Ascending aorta (tissue), 2 donors: ENCODE measurements around the gene REEP6. TPM values are rescaled to one million over a fixed set of nuclear protein-coding genes. Genes with fewer than 3 reads are reported as not detected.

Experiments used
- DNase-seq, 2 donors: peaks; one replicate each; pipeline ENCODE4 v3.0.0-alpha.2; 2019; ENCODE audit warnings: low spot score in 2 of 2
- H3K27ac ChIP-seq, 2 donors: fragments of 200-600 bp; sonication (generic); one replicate each; pipeline ENCODE4 v1.5.1; 2016 to 2017; ENCODE audit warnings: mild to moderate bottlenecking in 1 of 2
- H3K27me3 ChIP-seq: fragments of 200-600 bp; sonication (generic); one replicate; pipeline ENCODE4 v1.5.1; 2017
- H3K36me3 ChIP-seq, 2 donors: fragments of 200-600 bp; sonication (generic); one replicate each; pipeline ENCODE4 v1.5.1; 2016
- H3K4me1 ChIP-seq, 2 donors: fragments of 200-600 bp; sonication (generic); one replicate each; pipeline ENCODE4 v1.5.1; 2016 to 2017; ENCODE audit warnings: mild to moderate bottlenecking in 1 of 2
- H3K4me3 ChIP-seq, 2 donors: fragments of 200-600 bp; sonication (generic); one replicate each; pipeline ENCODE4 v1.5.1; 2016 to 2017; ENCODE audit warnings: mild to moderate bottlenecking in 1 of 2
- H3K9me3 ChIP-seq, 2 donors: fragments of 200-600 bp; sonication (generic); one replicate each; pipeline ENCODE4 v1.5.1; 2016
- CTCF ChIP-seq, 3 experiments: fragments of 200-600 bp in 2 of 3; fragments of 450-650 bp in 1 of 3; sonication (generic) in 2 of 3; IDR thresholded peaks; one replicate each; pipeline ENCODE4 v1.5.1; 2016 to 2019; ENCODE audit warnings: antibody characterized with exemption in 3 of 3, mild to moderate bottlenecking in 1 of 3, moderate library complexity in 1 of 3
- intact Hi-C: fragments of 100-400 bp; cut with DNase I; formaldehyde crosslinking; loops from one replicate; pipeline ENCODE4 v1.15.1; 2023
- total RNA-seq: library from RNA; depleted of rRNA; stranded (reverse); fragments of >200 nt; gene quantifications from one replicate; pipeline ENCODE4 v1.1.0, GENCODE V29; 2016

The REEP6 gene
- total RNA-seq, 1 donor from 2014 or later: 3.2 TPM

GRCh38 chr19:1524287-1524971 is 33.4 kb downstream of the REEP6 start:
- intact Hi-C loops: no loop called here
- H3K4me1 ChIP-seq: no peaks in the 10 kb centered on the region
- H3K36me3 ChIP-seq: no peaks in the 10 kb centered on the region
- no peak overlapping the region for H3K27ac ChIP-seq
- H3K4me3 ChIP-seq: peak overlapping the region; percentile 13 to 42
- no peaks in the 10 kb centered on the region for H3K9me3 ChIP-seq
- no peak for TF ChIP-seq CTCF (IDR thresholded peaks at IDR 0.05)
- peaks cover 17% of the 10 kb centered on the region for H3K27me3 ChIP-seq
- DNase-seq: no peak

- Histone ChIP-seq H3K4me1 (no peaks in the 10 kb centered on the region), H3K27me3 (peaks cover 17% of the 10 kb centered on the region), H3K27ac (no peak overlapping the region), H3K4me3 (no peak overlapping the region), H3K36me3 (no peaks in the 10 kb centered on the region), H3K9me3 (no peaks in the 10 kb centered on the region)
- intact Hi-C loops: no loop called here
- no peak for DNase-seq
- TF ChIP-seq CTCF (IDR thresholded peaks at IDR 0.05): no peak
Measured at GRCh38 chr19:1524972-1525325, 34.0 kb downstream of the REEP6 start.

- no peak for DNase-seq
- no peaks in the 10 kb centered on the region for H3K9me3 ChIP-seq
- peaks cover 17% of the 10 kb centered on the region for H3K27me3 ChIP-seq
- no peak overlapping the region for H3K4me3 ChIP-seq
- intact Hi-C loops: no loop called here
- no peak for TF ChIP-seq CTCF (IDR thresholded peaks at IDR 0.05)
- no peak overlapping the region for H3K27ac ChIP-seq
- H3K4me1 ChIP-seq: no peaks in the 10 kb centered on the region
- no peaks in the 10 kb centered on the region for H3K36me3 ChIP-seq
Measured at GRCh38 chr19:1525343-1525742, 34.4 kb downstream of the REEP6 start.

- TF ChIP-seq CTCF (IDR thresholded peaks at IDR 0.05): no peak
- H3K9me3 ChIP-seq: no peaks in the 10 kb centered on the region
- no peaks in the 10 kb centered on the region for H3K4me1 ChIP-seq
- intact Hi-C loops: no loop called here
- DNase-seq: no peak
- no peak overlapping the region for H3K27ac ChIP-seq
- peaks cover 17% of the 10 kb centered on the region for H3K27me3 ChIP-seq
- no peak overlapping the region for H3K4me3 ChIP-seq
- no peaks in the 10 kb centered on the region for H3K36me3 ChIP-seq
Measured at GRCh38 chr19:1526066-1526778, 35.2 kb downstream of the REEP6 start.

- DNase-seq: no peak
- H3K27ac ChIP-seq: no peak overlapping the region
- no peak overlapping the region for H3K4me3 ChIP-seq
- no peak for TF ChIP-seq CTCF (IDR thresholded peaks at IDR 0.05)
- intact Hi-C loops: no loop called here
- peaks cover 17% of the 10 kb centered on the region for H3K27me3 ChIP-seq
- H3K4me1 ChIP-seq: no peaks in the 10 kb centered on the region
- no peaks in the 10 kb centered on the region for H3K9me3 ChIP-seq
- no peaks in the 10 kb centered on the region for H3K36me3 ChIP-seq
Measured at GRCh38 chr19:1526979-1527649, 36.1 kb downstream of the REEP6 start.
